ENCODE results near the gene SVBP. TPM values are rescaled to one million over a fixed set of nuclear protein-coding genes. Genes with fewer than 3 reads are reported as not detected.
"Not testable (repeated sequence)": the region's sequence is repeated elsewhere in the genome, so short reads cannot be mapped to it uniquely, and the experiment has no call there.

SVBP gene
- total and polyA plus RNA-seq, 4 donors = 33.7 to 67.3 (median 63.9) TPM

DNA sequence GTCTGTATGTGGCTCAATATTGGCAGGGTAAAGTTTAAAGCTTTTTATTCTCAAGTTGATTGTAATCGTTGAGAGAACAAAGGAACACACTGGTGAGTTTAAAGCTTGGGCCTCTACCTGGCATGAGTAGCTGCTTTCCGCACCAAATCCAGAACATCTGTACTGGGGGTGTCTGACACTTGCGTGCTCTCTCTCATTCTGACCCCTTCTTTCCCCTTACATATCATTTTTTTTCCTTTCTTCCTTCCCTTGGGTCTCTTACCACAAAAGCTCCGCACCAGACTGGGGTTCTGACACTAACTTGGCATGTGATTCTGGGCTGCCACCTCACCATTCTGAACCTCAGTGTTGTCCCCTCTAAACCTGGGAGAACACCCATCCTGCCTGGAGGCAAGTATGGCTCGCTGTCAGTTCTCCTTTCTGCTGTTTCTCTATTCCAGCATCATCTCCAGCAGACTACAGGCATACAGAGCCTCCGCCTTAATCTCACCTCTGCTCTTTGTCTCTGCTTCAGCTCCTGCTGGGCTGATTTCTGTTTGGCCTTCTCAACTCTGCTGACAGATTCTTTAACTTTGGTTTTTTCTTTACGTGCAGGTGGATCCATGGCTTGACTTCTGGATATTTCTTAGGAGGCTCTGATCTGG is 1.1 kb downstream of the SVBP start:
- peak in 4 of 6 donors; percentile 17 to 71 (median 40) for DNase-seq (ENCODE audit: low read depth in 4 of 6, low spot score in 6 of 6)
- peak overlapping the region; percentile 82 for H3K4me3 ChIP-seq (ENCODE audit: low read depth, low read length)
- H3K36me3 ChIP-seq (ENCODE audit: control insufficient read depth, insufficient read depth, low read length) = no peaks in the 10 kb centered on the region
- H3K9me3 ChIP-seq (ENCODE audit: control insufficient read depth, insufficient read depth, low read length) = no peaks in the 10 kb centered on the region
- H3K4me1 ChIP-seq (ENCODE audit: control insufficient read depth, insufficient read depth, low read length) = peaks cover 8% of the 10 kb centered on the region
- peak overlapping the region; percentile 98 for H3K27ac ChIP-seq (ENCODE audit: low read depth, low read length)
- WGBS (ENCODE audit: insufficient coverage) = 22% methylated on average over 6 of the region's 7 CpGs
- no peaks in the 10 kb centered on the region for H3K27me3 ChIP-seq (ENCODE audit: control insufficient read depth, insufficient read depth, low read length)

DNA sequence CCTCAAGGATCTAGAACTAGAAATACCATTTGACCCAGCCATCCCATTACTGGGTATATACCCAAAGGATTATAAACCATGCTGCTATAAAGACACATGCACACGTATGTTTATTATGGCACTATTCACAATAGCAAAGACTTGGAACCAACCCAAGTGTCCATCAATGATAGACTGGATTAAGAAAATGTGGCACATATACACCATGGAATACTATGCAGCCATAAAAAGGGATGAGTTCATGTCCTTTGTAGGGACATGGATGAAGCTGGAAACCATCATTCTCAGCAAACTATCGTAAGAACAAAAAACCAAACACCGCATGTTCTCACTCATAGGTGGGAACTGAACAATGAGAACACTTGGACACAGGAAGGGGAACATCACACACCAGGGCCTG is 2.4 kb downstream of the SVBP start:
- H3K27me3 ChIP-seq (ENCODE audit: control insufficient read depth, insufficient read depth, low read length) = not testable (repeated sequence)
- WGBS (ENCODE audit: insufficient coverage) = no CpG with 5 or more reads among the region's 3 CpGs

DNA sequence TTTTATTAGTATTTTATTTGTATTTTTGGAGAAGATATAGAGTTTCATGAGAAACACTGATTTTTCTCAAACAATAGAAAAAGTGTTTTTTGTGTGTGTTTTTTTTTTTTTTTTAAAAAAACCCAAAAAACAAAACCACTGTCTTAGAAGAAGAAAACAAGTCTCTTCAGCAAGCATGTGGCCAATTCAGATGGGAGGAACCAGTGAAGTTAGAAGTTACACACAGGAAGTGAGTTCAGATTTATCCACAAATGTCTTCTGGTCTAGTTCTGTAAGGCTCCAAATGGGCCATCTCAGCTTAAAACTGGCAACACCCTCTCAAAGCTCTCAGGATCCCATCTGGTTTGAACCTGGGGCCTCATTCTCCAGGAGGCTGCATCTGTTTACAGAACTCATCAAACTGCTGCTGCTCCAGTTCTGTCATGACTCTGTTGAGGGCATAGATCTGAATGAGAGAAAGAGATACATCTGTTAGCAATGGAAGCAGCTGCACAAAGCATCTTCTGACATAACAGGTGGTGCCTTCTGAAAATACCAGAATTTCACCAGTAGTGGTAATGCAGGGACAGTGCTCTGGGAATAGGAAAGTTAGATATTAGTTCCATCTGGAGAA is 10.0 kb downstream of the SVBP start:
- H3K9me3 ChIP-seq (ENCODE audit: control insufficient read depth, insufficient read depth, low read length) = no peaks in the 10 kb centered on the region
- H3K36me3 ChIP-seq (ENCODE audit: control insufficient read depth, insufficient read depth, low read length) = peaks cover 5% of the 10 kb centered on the region
- H3K27ac ChIP-seq (ENCODE audit: low read depth, low read length) = no peak overlapping the region
- DNase-seq (ENCODE audit: low read depth in 4 of 6, low spot score in 6 of 6) = peak in 1 of 6 donors; percentile 40
- H3K4me3 ChIP-seq (ENCODE audit: low read depth, low read length) = no peak overlapping the region
- no peaks in the 10 kb centered on the region for H3K27me3 ChIP-seq (ENCODE audit: control insufficient read depth, insufficient read depth, low read length)
- H3K4me1 ChIP-seq (ENCODE audit: control insufficient read depth, insufficient read depth, low read length) = no peaks in the 10 kb centered on the region

More for the DNA sequence above, 2.4 kb downstream of the SVBP start:
- not testable (repeated sequence) for H3K36me3 ChIP-seq (ENCODE audit: control insufficient read depth, insufficient read depth, low read length); DNase-seq (ENCODE audit: low read depth in 4 of 6, low spot score in 6 of 6); H3K9me3 ChIP-seq (ENCODE audit: control insufficient read depth, insufficient read depth, low read length); H3K4me1 ChIP-seq (ENCODE audit: control insufficient read depth, insufficient read depth, low read length); H3K4me3 ChIP-seq (ENCODE audit: low read depth, low read length); H3K27ac ChIP-seq (ENCODE audit: low read depth, low read length)

DNA sequence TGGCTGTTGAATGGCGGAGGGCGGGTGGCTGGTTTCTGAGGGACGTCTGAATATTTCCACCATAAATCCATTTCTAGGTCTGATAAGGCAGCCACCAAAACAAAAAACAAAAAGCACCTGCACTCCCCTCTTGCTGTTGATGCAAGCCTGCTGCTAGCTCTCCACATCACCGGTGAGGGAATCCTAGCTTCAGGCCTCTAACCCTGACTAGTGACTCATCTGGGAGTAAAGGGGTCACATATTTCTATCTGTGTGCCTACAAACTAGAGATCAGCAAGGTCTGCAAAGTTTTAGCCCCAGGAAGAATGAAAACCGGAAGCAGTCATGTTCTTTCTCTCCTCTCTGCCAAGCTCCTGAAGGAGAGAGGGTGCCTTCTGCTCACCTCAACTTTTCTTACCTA is 10.6 kb downstream of the SVBP start:
- DNase-seq (ENCODE audit: low read depth in 4 of 6, low spot score in 6 of 6) = no peak
- 94% methylated on average over 2 of the region's 5 CpGs for WGBS (ENCODE audit: insufficient coverage)
- Histone ChIP-seq H3K9me3 (ENCODE audit: control insufficient read depth, insufficient read depth, low read length) (no peaks in the 10 kb centered on the region), H3K27me3 (ENCODE audit: control insufficient read depth, insufficient read depth, low read length) (no peaks in the 10 kb centered on the region), H3K4me3 (ENCODE audit: low read depth, low read length) (no peak overlapping the region), H3K36me3 (ENCODE audit: control insufficient read depth, insufficient read depth, low read length) (peaks cover 5% of the 10 kb centered on the region), H3K27ac (ENCODE audit: low read depth, low read length) (no peak overlapping the region), H3K4me1 (ENCODE audit: control insufficient read depth, insufficient read depth, low read length) (no peaks in the 10 kb centered on the region)

DNA sequence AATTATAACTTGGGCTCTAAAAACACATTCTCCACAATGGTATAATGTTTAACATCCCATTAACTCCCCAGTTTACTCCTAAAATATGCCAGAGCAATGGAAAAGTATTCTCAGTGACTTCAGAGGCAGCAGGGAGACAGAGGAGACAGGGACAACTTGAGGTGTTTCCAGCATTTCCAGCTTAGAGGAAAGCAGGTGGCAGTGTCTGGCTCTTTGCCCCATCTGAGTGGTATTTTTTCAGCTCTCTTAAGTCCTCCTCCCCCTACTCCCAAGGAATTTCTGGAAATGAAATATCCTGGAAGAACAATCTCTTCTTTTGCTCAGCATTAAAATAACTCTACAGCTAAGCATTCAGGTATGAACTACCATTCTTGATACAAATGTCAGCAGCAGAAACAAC is 11.0 kb downstream of the SVBP start:
- no peaks in the 10 kb centered on the region for H3K27me3 ChIP-seq (ENCODE audit: control insufficient read depth, insufficient read depth, low read length)
- peak in 1 of 6 donors; percentile 46 for DNase-seq (ENCODE audit: low read depth in 4 of 6, low spot score in 6 of 6)
- H3K4me1 ChIP-seq (ENCODE audit: control insufficient read depth, insufficient read depth, low read length) = no peaks in the 10 kb centered on the region
- no peak overlapping the region for H3K4me3 ChIP-seq (ENCODE audit: low read depth, low read length)
- H3K36me3 ChIP-seq (ENCODE audit: control insufficient read depth, insufficient read depth, low read length) = peaks cover 5% of the 10 kb centered on the region
- no peak overlapping the region for H3K27ac ChIP-seq (ENCODE audit: low read depth, low read length)
- no peaks in the 10 kb centered on the region for H3K9me3 ChIP-seq (ENCODE audit: control insufficient read depth, insufficient read depth, low read length)

DNA sequence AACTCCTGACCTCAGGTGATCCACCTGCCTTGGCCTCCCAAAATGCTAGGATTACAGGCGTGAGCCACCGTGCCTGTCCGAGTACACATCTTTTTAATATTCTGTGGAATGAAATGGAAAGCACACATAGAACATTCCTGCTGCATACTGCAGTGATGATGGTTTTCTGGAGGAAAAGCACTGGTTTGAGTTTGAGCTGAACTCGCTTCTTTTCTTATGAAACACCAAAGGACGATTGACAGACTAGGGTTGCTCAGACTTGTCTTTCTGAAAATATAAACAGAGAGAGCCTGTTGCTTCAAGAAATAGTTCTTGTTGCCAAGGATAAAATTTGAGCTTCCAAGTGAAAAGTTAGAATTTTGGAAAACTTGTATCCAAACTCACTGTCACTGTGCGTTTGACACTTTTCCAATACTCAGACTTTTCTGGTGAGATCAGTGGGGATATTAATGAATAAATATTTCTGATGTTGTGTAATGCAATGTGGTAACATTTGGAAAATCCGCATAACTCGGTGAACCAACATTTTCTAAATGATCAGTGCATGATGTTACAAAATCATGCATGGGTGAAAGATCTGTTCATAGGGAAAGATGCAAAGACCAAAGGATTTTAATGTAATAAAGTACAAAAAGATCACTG is 15.2 kb downstream of the SVBP start:
- Histone ChIP-seq H3K36me3 (ENCODE audit: control insufficient read depth, insufficient read depth, low read length) (peaks cover 3% of the 10 kb centered on the region), H3K9me3 (ENCODE audit: control insufficient read depth, insufficient read depth, low read length) (no peaks in the 10 kb centered on the region), H3K4me3 (ENCODE audit: low read depth, low read length) (no peak overlapping the region), H3K27ac (ENCODE audit: low read depth, low read length) (no peak overlapping the region), H3K4me1 (ENCODE audit: control insufficient read depth, insufficient read depth, low read length) (no peaks in the 10 kb centered on the region), H3K27me3 (ENCODE audit: control insufficient read depth, insufficient read depth, low read length) (no peaks in the 10 kb centered on the region)
- 100% methylated on average over 2 of the region's 8 CpGs for WGBS (ENCODE audit: insufficient coverage)
- DNase-seq (ENCODE audit: low read depth in 4 of 6, low spot score in 6 of 6) = no peak

DNA sequence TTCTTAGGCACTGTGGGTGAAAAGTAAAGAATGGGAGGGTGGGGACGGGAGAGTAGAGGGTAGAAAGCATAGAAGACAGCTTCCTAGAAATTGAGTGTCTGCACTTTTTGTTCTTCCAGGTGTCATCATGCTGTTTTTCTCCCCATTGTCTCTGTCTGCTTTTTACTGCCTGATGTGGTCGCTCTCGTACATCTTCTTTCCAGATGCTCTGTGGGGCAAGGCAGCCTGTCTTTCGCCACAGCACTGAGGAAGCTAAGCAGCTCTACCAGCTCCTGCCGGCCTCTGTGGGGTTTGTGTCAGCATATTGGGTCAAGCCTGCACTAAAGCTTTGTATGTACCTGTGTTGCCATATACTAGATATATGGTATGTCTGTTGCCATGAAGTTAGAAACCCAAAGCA is 19.2 kb downstream of the SVBP start:
- no peaks in the 10 kb centered on the region for H3K9me3 ChIP-seq (ENCODE audit: control insufficient read depth, insufficient read depth, low read length)
- WGBS (ENCODE audit: insufficient coverage) = 75% methylated on average over 5 of the region's 5 CpGs
- H3K4me1 ChIP-seq (ENCODE audit: control insufficient read depth, insufficient read depth, low read length) = no peaks in the 10 kb centered on the region
- H3K27me3 ChIP-seq (ENCODE audit: control insufficient read depth, insufficient read depth, low read length) = no peaks in the 10 kb centered on the region
- H3K4me3 ChIP-seq (ENCODE audit: low read depth, low read length) = no peak overlapping the region
- no peak overlapping the region for H3K27ac ChIP-seq (ENCODE audit: low read depth, low read length)
- H3K36me3 ChIP-seq (ENCODE audit: control insufficient read depth, insufficient read depth, low read length) = no peaks in the 10 kb centered on the region
- DNase-seq (ENCODE audit: low read depth in 4 of 6, low spot score in 6 of 6) = no peak

DNA sequence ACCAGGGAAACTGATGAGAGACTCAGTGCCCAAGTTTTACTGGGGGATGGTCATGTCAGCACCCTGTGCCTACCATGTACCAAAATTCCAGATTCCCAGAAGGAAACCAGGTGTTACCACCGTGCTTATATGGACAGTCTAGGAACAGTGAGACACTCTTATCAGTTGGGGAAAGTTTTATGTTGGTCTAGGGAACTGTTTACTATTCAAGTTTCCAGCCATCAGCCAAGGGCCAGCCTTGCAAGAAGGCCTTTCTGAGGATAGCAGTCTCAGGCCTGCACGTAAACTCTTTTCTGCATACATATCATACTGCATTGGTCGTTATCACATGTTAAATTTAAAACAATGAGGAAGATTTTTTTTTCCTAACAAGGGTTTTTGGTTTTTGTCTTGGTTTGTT is 19.8 kb downstream of the SVBP start:
- H3K9me3 ChIP-seq (ENCODE audit: control insufficient read depth, insufficient read depth, low read length) = no peaks in the 10 kb centered on the region
- no peak for DNase-seq (ENCODE audit: low read depth in 4 of 6, low spot score in 6 of 6)
- WGBS (ENCODE audit: insufficient coverage) = no CpG with 5 or more reads among the region's 3 CpGs

DNA sequence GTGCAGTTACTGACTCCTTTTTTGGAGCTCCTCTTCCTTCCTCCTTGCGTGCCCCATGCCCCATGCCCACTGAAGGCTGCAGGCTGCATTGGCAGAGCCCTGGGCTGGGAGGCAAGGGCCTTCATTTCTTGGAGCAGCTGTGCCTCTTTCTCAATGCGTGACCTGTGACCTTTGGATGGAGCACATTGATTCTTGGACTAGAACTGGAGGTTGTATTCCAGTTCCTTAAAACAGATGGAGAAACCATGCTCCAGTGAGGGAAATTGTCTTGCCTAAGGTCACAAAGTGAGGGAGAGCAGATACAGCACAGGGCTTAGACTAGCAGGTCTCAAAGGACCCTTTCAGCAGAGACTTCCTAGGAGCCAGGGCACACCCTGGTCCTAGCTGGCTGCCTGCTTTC is 23.4 kb downstream of the SVBP start:
- WGBS (ENCODE audit: insufficient coverage) = 95% methylated on average over 2 of the region's 2 CpGs
- no peaks in the 10 kb centered on the region for H3K9me3 ChIP-seq (ENCODE audit: control insufficient read depth, insufficient read depth, low read length)
- no peaks in the 10 kb centered on the region for H3K27me3 ChIP-seq (ENCODE audit: control insufficient read depth, insufficient read depth, low read length)
- H3K4me3 ChIP-seq (ENCODE audit: low read depth, low read length) = no peak overlapping the region
- no peak overlapping the region for H3K27ac ChIP-seq (ENCODE audit: low read depth, low read length)
- no peak for DNase-seq (ENCODE audit: low read depth in 4 of 6, low spot score in 6 of 6)
- no peaks in the 10 kb centered on the region for H3K4me1 ChIP-seq (ENCODE audit: control insufficient read depth, insufficient read depth, low read length)
- H3K36me3 ChIP-seq (ENCODE audit: control insufficient read depth, insufficient read depth, low read length) = no peaks in the 10 kb centered on the region

More for the DNA sequence above, 19.8 kb downstream of the SVBP start:
- no peaks in the 10 kb centered on the region for H3K36me3 ChIP-seq (ENCODE audit: control insufficient read depth, insufficient read depth, low read length)
- no peak overlapping the region for H3K4me3 ChIP-seq (ENCODE audit: low read depth, low read length)
- H3K27me3 ChIP-seq (ENCODE audit: control insufficient read depth, insufficient read depth, low read length) = no peaks in the 10 kb centered on the region
- no peaks in the 10 kb centered on the region for H3K4me1 ChIP-seq (ENCODE audit: control insufficient read depth, insufficient read depth, low read length)
- H3K27ac ChIP-seq (ENCODE audit: low read depth, low read length) = no peak overlapping the region

DNA sequence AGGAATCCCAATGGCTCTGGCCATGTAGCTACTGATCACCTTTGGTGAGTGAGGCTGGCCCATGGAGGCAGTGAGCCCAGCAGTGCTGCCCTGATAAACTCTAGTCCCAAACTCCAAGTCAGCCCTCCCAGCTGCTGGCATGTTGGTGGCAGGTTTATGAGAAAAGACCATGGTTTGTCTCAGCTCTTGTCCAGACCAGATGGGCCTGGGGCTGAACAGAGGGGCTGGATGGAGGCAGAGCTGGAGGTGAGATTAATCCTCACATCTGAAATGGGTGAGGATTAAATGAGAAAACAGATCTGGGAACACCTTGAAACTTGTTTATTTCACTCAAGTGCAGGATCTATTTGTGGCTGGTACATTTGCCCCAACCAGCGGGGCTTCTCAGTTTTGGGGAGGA is 29.2 kb downstream of the SVBP start:
- no peak for DNase-seq (ENCODE audit: low read depth in 4 of 6, low spot score in 6 of 6)
- H3K27ac ChIP-seq (ENCODE audit: low read depth, low read length) = no peak overlapping the region
- WGBS (ENCODE audit: insufficient coverage) = 100% methylated on average over 1 of the region's 1 CpG
- H3K9me3 ChIP-seq (ENCODE audit: control insufficient read depth, insufficient read depth, low read length) = no peaks in the 10 kb centered on the region
- no peak overlapping the region for H3K4me3 ChIP-seq (ENCODE audit: low read depth, low read length)
- H3K4me1 ChIP-seq (ENCODE audit: control insufficient read depth, insufficient read depth, low read length) = peaks cover 20% of the 10 kb centered on the region
- H3K27me3 ChIP-seq (ENCODE audit: control insufficient read depth, insufficient read depth, low read length) = no peaks in the 10 kb centered on the region
- H3K36me3 ChIP-seq (ENCODE audit: control insufficient read depth, insufficient read depth, low read length) = peaks cover 4% of the 10 kb centered on the region

Measured in spinal cord (tissue), 10 donors.